HG03342 (cell line): ENCODE data around the gene PTPN6.

Experiments used
- ATAC-seq: cut with Tn5 transposase; IDR thresholded peaks from one replicate; pipeline ENCODE4 v1.9.1; 2021; ENCODE audit warnings: mild to moderate bottlenecking, moderate library complexity; ENCODE audit not compliant: unreplicated experiment

Gene PTPN6

DNA sequence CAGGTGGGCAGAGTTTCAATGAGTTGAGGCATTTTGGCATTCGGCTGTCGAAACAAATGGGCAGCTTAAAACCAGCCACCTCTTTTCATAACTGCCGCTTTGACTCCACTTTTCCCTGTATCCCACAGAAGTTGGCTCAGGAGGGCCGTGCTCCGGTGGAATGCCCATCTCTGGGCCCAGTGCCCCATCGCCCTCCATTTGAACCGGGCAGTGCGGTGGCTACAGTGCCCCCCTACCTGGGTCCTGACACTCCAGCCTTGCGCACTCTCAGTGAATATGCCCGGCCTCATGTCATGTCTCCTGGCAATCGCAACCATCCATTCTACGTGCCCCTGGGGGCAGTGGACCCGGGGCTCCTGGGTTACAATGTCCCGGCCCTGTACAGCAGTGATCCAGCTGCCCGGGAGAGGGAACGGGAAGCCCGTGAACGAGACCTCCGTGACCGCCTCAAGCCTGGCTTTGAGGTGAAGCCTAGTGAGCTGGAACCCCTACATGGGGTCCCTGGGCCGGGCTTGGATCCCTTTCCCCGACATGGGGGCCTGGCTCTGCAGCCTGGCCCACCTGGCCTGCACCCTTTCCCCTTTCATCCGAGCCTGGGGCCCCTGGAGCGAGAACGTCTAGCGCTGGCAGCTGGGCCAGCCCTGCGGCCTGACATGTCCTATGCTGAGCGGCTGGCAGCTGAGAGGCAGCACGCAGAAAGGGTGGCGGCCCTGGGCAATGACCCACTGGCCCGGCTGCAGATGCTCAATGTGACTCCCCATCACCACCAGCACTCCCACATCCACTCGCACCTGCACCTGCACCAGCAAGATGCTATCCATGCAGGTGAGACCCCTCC, 12.6 kb upstream of the PTPN6 start:
- no peak for ATAC-seq

DNA sequence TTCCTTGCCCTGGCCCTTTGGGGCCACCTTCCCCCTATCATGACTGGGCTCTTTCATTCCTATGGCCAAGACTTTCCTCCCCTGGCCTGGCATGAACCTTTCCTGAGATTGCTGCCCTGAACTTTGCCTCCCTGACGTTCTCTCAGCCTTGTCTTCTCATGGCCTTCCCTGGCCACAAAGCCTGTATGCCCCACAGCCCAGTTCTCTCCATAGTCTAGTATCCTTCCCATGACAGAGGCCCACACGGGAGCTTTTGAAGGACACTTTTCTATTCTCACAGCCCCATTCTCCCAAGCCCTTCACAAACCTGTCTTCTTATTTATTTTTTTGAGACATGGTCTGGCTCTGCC, 12.0 kb upstream of the PTPN6 start:
- no peak for ATAC-seq

DNA sequence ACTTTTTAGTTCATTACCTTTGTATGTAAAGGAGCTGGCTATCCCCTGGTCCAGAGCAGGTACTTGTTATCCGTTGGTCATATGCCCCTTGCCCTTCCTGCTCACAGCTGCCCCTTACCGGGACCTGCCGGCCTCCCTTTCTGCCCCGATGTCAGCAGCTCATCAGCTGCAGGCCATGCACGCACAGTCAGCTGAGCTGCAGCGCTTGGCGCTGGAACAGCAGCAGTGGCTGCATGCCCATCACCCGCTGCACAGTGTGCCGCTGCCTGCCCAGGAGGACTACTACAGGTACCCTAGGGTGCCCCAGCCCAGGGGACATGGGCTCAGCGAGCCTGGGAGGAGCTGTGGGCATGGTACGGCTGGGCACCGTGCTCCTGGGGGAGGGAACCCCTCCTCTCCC, 9.9 kb upstream of the PTPN6 start:
- no peak for ATAC-seq

- ATAC-seq: no peak
Measured at GRCh38 chr12:6941782-6942181, 9.4 kb upstream of the PTPN6 start.

GRCh38 chr12:6942331-6942665, 8.9 kb upstream of the PTPN6 start:
- no peak for ATAC-seq

- ATAC-seq: peak; percentile 37
Measured at GRCh38 chr12:6943389-6943721, 7.8 kb upstream of the PTPN6 start.

GRCh38 chr12:6943722-6944380, 7.3 kb upstream of the PTPN6 start, which contains the start of the genes C12orf57 and RNU7-1:
Gene C12orf57, plus strand, starts transcription at chr12:6944022. Its CDS starts 100 bp downstream, at chr12:6944122.
Gene RNU7-1, plus strand, starts transcription at chr12:6943816.
- peak; percentile 42 for ATAC-seq

- ATAC-seq: peak; percentile 39
Measured at GRCh38 chr12:6944381-6945186, 6.6 kb upstream of the PTPN6 start.

DNA sequence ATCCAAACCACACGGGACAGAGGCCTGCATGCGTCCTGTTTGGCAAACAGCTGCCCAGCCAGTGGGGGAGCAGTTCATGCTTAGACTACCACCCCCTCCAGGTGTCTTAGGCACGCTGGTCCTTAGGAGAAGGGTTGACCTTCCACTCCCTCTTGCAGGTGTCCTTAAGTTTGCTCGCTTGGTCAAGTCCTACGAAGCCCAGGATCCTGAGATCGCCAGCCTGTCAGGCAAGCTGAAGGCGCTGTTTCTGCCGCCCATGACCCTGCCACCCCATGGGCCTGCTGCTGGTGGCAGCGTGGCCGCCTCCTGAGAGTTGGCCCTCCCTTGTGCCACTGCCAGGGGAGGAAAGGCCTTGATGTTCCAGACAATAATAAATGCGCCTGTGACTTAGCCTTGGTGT, 5.5 kb upstream of the PTPN6 start:
- ATAC-seq: no peak

DNA sequence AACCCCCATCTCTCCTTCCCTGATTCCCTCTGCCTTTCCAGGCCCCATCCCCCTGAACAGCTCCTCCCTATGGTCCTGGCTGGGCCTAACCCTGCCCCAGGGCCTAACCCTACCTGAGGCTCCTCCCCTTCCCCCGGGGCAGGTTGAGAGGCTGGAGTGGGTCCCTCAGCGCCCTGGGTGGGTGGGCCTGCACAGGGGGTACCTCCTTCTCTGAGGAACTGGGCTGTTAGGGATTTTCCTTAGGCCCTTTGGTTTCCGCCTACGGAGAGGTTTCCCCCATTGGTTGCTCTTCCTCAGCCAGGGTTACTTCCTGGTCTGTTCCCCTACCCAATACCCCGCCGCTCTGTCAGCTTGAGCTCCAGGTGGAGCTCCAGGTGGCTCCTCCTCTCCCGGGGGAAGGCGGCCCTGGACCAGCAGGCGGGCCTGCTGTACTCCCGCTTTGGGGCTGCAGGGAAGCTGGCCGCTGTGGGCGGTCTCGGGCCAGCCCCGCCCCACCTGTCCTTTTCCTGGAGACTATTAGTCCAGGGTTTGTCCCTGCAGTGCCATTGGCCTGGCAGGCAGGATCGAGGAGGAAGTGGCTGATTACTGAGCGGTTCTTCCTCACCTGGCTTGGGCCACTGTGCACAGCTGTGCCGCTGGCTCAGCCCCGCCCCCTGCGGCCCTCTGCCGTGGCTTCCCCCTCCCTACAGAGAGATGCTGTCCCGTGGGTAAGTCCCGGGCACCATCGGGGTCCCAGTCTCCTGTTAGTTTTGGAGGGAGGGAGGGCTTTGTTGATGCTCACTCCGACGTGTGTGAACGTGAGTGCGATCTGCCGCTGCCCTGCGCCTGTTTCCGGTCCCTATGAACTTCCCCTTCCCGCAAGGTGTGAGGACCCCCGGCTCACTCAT, 4.9 kb upstream of the PTPN6 start:
- no peak for ATAC-seq

DNA sequence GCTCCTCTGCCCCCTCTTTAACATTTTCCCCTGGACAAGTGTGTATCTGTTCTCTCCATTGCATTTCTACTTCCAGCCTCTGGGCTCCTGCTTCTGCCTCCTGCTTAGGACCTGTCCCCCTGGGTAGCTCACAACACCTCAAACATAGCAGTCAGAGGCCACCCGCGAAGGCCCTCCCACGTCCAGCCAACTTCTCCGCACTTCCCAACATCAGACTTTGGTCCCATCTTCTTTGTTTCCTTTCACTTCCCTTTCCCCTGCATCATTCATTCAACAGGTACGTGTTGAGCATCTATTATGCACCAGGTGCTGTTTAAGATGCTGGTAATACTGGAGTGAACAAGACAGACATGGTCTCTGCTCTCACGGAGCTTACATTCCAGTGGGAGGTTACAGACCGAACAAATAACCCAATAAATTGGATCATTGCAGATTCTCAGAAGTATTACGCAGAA, 4.2 kb upstream of the PTPN6 start:
- ATAC-seq: no peak

- ATAC-seq: no peak
Measured at GRCh38 chr12:6947615-6948014, 3.5 kb upstream of the PTPN6 start.

- no peak for ATAC-seq
Measured at GRCh38 chr12:6948873-6949594, 2.1 kb upstream of the PTPN6 start.

- no peak for ATAC-seq
Measured at GRCh38 chr12:6950401-6950801, 755 bp upstream of the PTPN6 start.

DNA sequence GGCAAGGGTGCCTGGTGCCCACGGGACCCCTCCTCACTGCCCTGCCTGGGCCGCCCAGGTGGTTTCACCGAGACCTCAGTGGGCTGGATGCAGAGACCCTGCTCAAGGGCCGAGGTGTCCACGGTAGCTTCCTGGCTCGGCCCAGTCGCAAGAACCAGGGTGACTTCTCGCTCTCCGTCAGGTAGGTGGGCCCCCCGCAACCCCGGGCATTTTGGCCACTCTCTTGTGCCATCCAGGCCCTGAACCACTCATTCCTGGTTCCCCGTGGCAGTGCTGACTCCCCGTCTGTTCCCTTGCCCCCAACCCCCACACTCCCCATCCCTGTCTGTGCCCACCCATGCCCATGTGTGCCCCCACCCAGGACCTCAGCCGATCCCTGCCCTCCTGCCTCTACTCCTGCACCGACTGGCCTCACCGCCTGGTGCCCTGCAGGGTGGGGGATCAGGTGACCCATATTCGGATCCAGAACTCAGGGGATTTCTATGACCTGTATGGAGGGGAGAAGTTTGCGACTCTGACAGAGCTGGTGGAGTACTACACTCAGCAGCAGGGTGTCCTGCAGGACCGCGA, 480 bp downstream of the PTPN6 start:
- no peak for ATAC-seq

DNA sequence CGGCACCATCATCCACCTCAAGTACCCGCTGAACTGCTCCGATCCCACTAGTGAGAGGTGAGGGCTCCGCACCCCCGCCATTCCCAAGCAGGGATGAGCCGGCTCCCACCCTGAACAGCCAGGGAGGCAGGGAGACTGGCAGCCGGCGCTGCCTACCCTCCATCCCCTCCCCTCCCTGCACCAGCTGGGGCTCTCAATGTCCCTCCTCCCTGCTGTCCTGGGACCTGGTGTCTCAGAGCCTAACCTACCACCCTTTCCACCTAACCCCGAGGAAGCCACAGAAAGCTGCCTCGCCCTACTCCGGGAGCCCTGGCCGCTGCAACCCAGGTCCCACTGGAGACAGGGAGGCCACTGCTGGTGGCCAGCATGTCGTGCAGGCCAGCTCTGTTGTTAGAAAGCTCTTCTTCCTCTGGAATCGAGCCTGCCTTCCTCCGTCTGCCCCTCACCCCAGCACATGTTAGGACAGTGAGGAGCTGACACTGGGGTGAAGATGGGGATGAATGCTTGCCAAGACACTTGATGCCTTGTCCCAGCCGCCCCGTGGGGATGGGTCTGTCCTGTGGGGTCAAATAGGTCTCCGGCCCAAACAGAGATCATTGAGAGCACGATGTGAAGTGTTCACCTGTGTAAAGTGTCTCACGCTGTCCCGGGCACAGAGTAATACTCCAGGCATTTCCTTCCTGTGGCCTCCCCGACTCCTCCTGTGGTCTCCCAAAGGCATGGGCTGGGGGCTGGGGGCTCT, 1.1 kb downstream of the PTPN6 start:
- ATAC-seq: no peak

DNA sequence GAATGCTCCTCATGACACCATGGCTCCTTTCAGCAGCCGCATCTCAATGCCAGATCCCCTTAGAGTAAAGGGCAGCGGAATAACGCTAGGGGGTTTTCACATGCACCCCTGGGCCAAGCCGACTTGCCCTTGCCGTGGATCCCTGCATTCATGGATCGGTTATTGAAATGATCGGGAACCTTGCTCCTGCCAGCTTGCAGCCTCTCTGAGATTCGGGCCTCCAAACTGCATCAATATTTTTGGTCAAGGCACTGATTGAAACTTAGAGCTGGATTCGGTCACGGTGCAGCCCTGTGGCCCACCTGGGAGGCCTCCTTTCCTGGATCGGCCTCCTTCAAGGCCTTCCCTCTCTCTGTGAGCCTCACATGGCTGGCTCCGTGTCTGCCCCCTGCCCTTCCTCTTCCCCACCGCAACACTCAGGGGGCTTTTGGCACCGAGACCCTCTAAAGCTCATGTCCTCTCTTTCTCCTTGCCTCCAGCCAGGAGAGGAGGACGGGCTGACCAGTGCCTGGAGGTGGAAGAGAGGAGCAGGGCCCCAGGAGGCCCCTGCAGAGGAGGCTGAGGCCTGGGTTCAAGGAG, 1.8 kb downstream of the PTPN6 start:
- no peak for ATAC-seq

GRCh38 chr12:6953442-6954315, 2.5 kb downstream of the PTPN6 start:
- peak; percentile 50 for ATAC-seq
